ENCODE results near the gene RAB7A. TPM values are rescaled to one million over a fixed set of nuclear protein-coding genes. Genes with fewer than 3 reads are reported as not detected.
"Not testable (repeated sequence)": the region's sequence is repeated elsewhere in the genome, so short reads cannot be mapped to it uniquely, and the experiment has no call there.

Gene RAB7A
- total and polyA plus RNA-seq, 10 of the 15 experiments (the other 5 are each of a cell fraction or from before 2014, with no cell fraction given): 40.3 to 212 (median 160) TPM

DNA sequence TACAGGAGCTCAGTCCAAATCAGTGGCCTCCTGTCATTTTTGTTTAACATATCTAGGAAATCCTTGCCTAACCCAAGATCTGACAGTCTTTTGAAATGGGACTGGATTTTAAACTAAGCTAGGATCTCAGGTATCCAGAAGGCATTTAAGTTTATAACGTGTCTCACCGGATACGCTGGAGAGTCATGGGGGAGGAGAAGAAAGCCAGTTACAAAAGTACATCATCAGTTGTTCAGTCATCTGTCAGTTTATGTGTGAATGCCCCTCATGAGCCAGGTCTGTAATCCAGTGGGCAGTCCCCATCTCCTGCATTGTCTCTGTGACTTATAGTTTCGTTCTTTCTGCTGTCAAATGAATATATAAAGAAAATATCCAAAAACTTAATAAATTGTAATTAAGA lies 44.4 kb downstream of the RAB7A start:
- H3K79me2 ChIP-seq (ENCODE audit: control insufficient read depth, insufficient read depth, low read length): peaks cover 66% of the 10 kb centered on the region
- no peak overlapping the region for H3K27ac ChIP-seq (ENCODE audit: control insufficient read depth, insufficient read depth)
- no peak for FAIRE-seq
- no peak overlapping the region for H3K9ac ChIP-seq (ENCODE audit: control insufficient read depth, insufficient read depth, low read length)
- H2AFZ ChIP-seq (ENCODE audit: control insufficient read depth, low read depth, low read length): no peak overlapping the region
- no peak for TF ChIP-seq EED (IDR thresholded peaks at IDR 0.05; ENCODE audit: low read depth)
- SMC1A ChIA-PET (ENCODE audit: uncharacterized antibody, unreplicated experiment): interaction anchor here (0.6 to 1.1 kb wide), 4 partner anchors 10 to 34 kb away, joined by 3 to 4 read pairs (median 3); no protein-coding TSS in a partner anchor
- H3K9me3 ChIP-seq (replicated peaks; ENCODE audit: control insufficient read depth, insufficient read depth, low read length): no peaks in the 10 kb centered on the region
- BruUV-seq (replicated peaks): no TSS peak
- no peak overlapping the region for H3K4me3 ChIP-seq
- no peaks in the 10 kb centered on the region for H4K20me1 ChIP-seq (ENCODE audit: control insufficient read depth, insufficient read depth)
- in situ Hi-C loops (cut with MboI): no loop called here
- H3K36me3 ChIP-seq (ENCODE audit: control insufficient read depth in 2 of 2, insufficient read depth in 2 of 2, low read length in 1 of 2): peaks cover 2% of the 10 kb centered on the region in 2 experiments; a peak in 2 of 4 replicates
- no peak for ATAC-seq
- WGBS (ENCODE audit: insufficient coverage, insufficient replicate concordance, low lambda C conversion rate, missing lambda C conversion rate): 98% methylated on average over 4 of the region's 4 CpGs
- no peak overlapping the region for H3K4me2 ChIP-seq (ENCODE audit: control insufficient read depth, insufficient read depth)
- RAD21 ChIA-PET (ENCODE audit: unreplicated experiment): no interaction called here
- CTCF ChIA-PET: interaction anchor here (1.0 to 1.4 kb wide), 2 partner anchors 10 to 89 kb away, joined by 4 to 5 read pairs; no protein-coding TSS in a partner anchor
- POLR2A ChIA-PET: interaction anchor here (0.6 kb wide), 1 partner anchor 130 kb away, joined by 3 read pairs; no protein-coding TSS in a partner anchor
- intact Hi-C loops (cut with micrococcal nuclease; ENCODE audit: unreplicated experiment): no loop called here
- DNase-seq (ENCODE audit: low read depth, low spot score): no peak
- H3K27me3 ChIP-seq (replicated peaks in 1 of 2; ENCODE audit: control insufficient read depth in 2 of 2, insufficient read depth in 2 of 2, low read length in 1 of 2): no peaks in the 10 kb centered on the region
- H3K4me1 ChIP-seq (ENCODE audit: control insufficient read depth, insufficient read depth, low read length): peaks cover 6% of the 10 kb centered on the region; the same call in 1 of the 2 replicates

- intact Hi-C loops (cut with micrococcal nuclease; ENCODE audit: unreplicated experiment); CTCF ChIA-PET; H3K9me3 ChIP-seq (replicated peaks; ENCODE audit: control insufficient read depth, insufficient read depth, low read length); DNase-seq (ENCODE audit: low read depth, low spot score); H4K20me1 ChIP-seq (ENCODE audit: control insufficient read depth, insufficient read depth); ATAC-seq; H3K4me1 ChIP-seq (ENCODE audit: control insufficient read depth, insufficient read depth, low read length); H2AFZ ChIP-seq (ENCODE audit: control insufficient read depth, low read depth, low read length); H3K36me3 ChIP-seq (ENCODE audit: control insufficient read depth in 2 of 2, insufficient read depth in 2 of 2, low read length in 1 of 2); H3K27me3 ChIP-seq (replicated peaks in 1 of 2; ENCODE audit: control insufficient read depth in 2 of 2, insufficient read depth in 2 of 2, low read length in 1 of 2); BruUV-seq (replicated peaks); H3K4me3 ChIP-seq; FAIRE-seq; RAD21 ChIA-PET (ENCODE audit: unreplicated experiment); POLR2A ChIA-PET; SMC1A ChIA-PET (ENCODE audit: uncharacterized antibody, unreplicated experiment); H3K4me2 ChIP-seq (ENCODE audit: control insufficient read depth, insufficient read depth); H3K9ac ChIP-seq (ENCODE audit: control insufficient read depth, insufficient read depth, low read length); H3K27ac ChIP-seq (ENCODE audit: control insufficient read depth, insufficient read depth); in situ Hi-C loops (cut with MboI): not testable (repeated sequence)
- peaks cover 68% of the 10 kb centered on the region for H3K79me2 ChIP-seq (ENCODE audit: control insufficient read depth, insufficient read depth, low read length)
- WGBS (ENCODE audit: insufficient coverage, insufficient replicate concordance, low lambda C conversion rate, missing lambda C conversion rate): 93% methylated on average over 4 of the region's 31 CpGs
Observed at GRCh38 chr3:128773189-128773588, 47.2 kb downstream of the RAB7A start.

GRCh38 chr3:128773592-128773991 lies 47.6 kb downstream of the RAB7A start:
- 100% methylated on average over 6 of the region's 6 CpGs for WGBS (ENCODE audit: insufficient coverage, insufficient replicate concordance, low lambda C conversion rate, missing lambda C conversion rate)
- peaks cover 68% of the 10 kb centered on the region for H3K79me2 ChIP-seq (ENCODE audit: control insufficient read depth, insufficient read depth, low read length)
- H3K27ac ChIP-seq (ENCODE audit: control insufficient read depth, insufficient read depth); CTCF ChIA-PET; H3K36me3 ChIP-seq (ENCODE audit: control insufficient read depth in 2 of 2, insufficient read depth in 2 of 2, low read length in 1 of 2); ATAC-seq; H3K9ac ChIP-seq (ENCODE audit: control insufficient read depth, insufficient read depth, low read length); H3K4me3 ChIP-seq; DNase-seq (ENCODE audit: low read depth, low spot score); intact Hi-C loops (cut with micrococcal nuclease; ENCODE audit: unreplicated experiment); H4K20me1 ChIP-seq (ENCODE audit: control insufficient read depth, insufficient read depth); FAIRE-seq; H2AFZ ChIP-seq (ENCODE audit: control insufficient read depth, low read depth, low read length); in situ Hi-C loops (cut with MboI); H3K27me3 ChIP-seq (replicated peaks in 1 of 2; ENCODE audit: control insufficient read depth in 2 of 2, insufficient read depth in 2 of 2, low read length in 1 of 2); RAD21 ChIA-PET (ENCODE audit: unreplicated experiment); H3K9me3 ChIP-seq (replicated peaks; ENCODE audit: control insufficient read depth, insufficient read depth, low read length); SMC1A ChIA-PET (ENCODE audit: uncharacterized antibody, unreplicated experiment); POLR2A ChIA-PET; BruUV-seq (replicated peaks); H3K4me2 ChIP-seq (ENCODE audit: control insufficient read depth, insufficient read depth): not testable (repeated sequence)
- H3K4me1 ChIP-seq (ENCODE audit: control insufficient read depth, insufficient read depth, low read length): peaks cover 11% of the 10 kb centered on the region

Data from GM12878 (cell line).